DMS53 treated with DMSO at 0.1 percent for 48 hours (cell line): Measurements from ENCODE around the gene CCDC12.
A peak's percentile ranks its signal among the peaks of the same experiment; 100 is the strongest.
"Not testable (repeated sequence)": the region's sequence is repeated elsewhere in the genome, so short reads cannot be mapped to it uniquely, and the experiment has no call there.

Source experiments
- DNase-seq: peaks from one replicate; lab custom pipeline; 2025; ENCODE audit not compliant: unreplicated experiment; lab: John Stamatoyannopoulos, UW

Gene CCDC12

DNA sequence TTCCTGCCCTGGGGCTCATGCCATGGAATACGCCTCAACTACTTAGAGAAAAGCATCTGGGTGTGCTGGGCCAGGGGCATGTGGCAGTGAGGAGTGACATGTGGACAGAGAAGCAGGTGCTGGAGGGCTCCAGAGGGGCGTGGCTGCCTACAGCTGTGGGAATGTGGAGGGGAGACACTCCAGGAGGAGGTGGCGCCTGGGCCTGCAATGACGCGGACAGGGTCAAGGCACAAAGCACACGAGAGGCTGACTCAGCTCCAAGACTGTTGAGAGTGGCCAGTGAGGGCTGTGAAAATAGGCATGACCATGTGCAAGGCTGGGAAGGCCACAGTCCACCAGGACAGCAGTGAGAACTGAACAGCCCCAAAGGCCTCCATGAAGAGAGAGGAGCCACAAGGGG lies 50.5 kb downstream of the CCDC12 start:
- no peak for DNase-seq

DNA sequence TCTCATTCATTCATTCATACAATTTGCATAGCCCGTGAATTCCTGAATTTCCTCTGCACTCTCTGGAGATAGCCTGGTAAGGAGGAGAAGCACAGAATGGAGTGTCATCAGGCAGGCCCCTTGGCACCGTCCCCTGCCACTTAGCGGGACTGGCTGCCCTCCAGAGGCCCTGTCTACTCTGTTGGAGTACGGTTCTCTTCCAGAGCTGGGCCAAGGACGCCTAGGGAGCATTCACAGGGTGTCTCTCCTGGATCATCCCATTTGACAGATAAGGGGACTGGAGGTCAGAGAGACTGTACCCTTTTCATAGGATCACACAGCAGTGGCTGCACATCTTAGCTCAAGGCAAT lies 51.0 kb downstream of the CCDC12 start:
- DNase-seq = no peak

- DNase-seq = no peak
Observed at GRCh38 chr3:46924921-46925584, 51.5 kb downstream of the CCDC12 start.

- no peak for DNase-seq
Observed at GRCh38 chr3:46923559-46924350, 52.8 kb downstream of the CCDC12 start.

- no peak for DNase-seq
Observed at GRCh38 chr3:46922871-46923558, 53.5 kb downstream of the CCDC12 start.

GRCh38 chr3:46922426-46922825 lies 54.1 kb downstream of the CCDC12 start:
- DNase-seq = no peak

DNA sequence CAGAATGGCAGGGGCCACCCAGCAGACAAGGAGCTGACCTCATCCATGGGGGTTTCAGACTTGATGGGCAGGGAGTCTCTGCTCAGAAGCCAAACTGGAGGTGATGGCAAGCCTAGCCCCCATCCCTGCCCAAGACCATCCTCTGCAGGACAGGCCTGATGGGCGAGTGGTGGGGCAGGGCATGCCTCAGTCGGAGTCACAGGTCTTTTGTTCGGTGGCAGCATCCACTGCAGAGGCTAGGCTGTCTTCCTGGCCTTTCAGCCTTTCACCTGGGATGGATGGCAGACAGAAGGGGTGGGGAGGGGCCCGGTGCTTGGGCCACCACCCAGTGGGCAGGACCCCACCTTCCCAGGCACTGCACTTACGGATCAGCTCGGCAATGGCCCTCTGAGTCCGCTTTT lies 54.7 kb downstream of the CCDC12 start:
- no peak for DNase-seq

GRCh38 chr3:46921041-46921440 lies 55.5 kb downstream of the CCDC12 start:
- no peak for DNase-seq

DNA sequence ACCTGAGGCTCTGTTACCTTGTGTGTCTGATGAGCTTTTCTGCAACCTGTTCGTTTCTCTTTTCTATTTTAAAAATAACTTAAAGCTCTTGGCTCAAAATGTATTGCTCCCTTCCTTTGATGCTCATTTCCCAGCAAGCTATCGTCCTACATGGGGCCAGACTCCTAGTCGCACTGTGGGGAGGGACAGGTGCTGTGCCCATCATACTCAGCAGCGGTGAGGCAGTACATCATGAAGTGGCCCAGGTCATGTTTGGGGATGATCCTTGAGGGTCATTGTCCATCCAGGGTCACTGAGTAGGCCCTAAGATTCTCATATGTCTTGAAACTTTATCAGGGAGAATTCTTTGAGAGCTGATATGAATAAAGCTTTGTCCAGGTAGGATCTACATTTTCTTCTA lies 57.9 kb downstream of the CCDC12 start:
- DNase-seq = no peak

DNA sequence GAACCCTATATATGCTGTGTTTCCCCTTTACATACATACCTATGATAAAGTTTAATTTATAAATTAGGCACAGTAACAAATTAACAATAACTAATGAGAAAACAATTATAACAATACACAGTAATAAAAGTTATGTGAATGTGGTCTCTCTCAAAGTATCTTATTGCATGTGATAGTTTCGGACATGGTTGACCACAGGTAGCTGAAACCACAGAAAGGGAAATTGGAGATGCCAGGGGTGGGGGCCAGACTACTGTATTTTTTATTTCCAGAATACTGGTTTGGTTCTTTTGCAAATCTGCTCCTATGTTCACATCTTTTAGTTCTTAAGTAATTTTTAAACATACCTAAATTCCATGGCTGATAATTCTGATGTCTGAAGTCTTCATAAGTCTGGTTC lies 58.3 kb downstream of the CCDC12 start:
- DNase-seq = no peak

- no peak for DNase-seq
Observed at GRCh38 chr3:46917257-46917656, 59.3 kb downstream of the CCDC12 start.

DNA sequence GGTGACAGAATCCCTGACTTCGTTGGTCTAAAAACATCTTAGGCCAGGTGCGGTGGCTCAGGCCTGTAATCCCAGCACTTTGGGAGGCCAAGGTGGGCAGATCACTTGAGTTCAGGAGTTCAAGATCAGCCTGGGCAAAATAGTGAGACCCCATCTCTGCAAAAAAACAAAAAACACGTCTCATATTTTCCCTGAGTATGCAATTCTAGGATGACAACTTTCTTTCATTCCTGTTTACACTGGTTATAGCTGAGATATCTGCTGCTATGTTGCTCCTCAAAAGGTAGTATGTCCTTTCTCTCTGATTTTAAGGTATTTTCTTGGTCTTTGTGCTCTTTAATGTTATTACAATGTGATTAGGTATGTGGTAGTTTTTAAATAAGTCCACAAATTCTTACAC lies 59.7 kb downstream of the CCDC12 start:
- DNase-seq = no peak

DNA sequence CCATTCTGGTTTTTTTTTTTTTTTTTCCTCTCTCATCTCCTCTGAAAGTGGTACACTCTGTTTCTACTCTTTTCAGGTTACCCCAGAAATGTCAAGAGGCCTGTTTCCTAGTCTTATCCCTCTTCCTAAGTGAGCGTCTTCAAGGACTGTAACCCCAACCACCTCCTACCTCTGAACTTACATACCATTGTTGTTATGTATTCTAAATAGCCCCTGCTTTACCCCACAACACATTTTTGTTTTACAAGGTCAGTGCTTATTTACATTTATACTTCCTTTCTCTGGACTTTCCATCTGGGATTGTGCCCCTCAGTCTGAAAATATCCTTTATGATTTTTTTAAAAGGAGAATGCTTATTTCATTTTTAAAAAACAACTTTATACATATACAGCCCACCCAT lies 60.3 kb downstream of the CCDC12 start:
- no peak for DNase-seq

GRCh38 chr3:46915297-46915822 lies 61.2 kb downstream of the CCDC12 start:
- no peak for DNase-seq

GRCh38 chr3:46914849-46915248 lies 61.7 kb downstream of the CCDC12 start:
- DNase-seq = no peak

DNA sequence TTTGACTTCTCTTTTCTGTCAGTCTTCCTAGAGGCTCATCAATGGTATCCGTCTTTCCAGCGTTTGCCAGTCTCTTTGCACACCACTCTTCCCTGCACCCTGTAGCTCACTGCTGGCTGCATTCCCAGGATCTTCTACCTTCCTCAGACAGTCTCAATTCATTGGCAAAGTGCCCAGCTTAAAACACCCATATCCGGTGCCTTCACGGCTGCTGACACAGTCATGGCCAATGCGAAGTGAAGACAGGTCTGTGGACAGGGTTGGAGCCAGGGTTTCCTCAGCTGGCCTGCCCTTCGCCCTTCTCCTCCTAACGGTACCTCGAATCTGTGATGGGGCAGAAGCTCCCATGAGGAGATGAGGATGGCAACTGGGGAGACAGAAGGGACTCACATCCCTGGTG lies 62.9 kb downstream of the CCDC12 start:
- DNase-seq = peak; percentile 31

GRCh38 chr3:46912986-46913385 lies 63.6 kb downstream of the CCDC12 start:
- no peak for DNase-seq

GRCh38 chr3:46910914-46911313 lies 65.6 kb downstream of the CCDC12 start:
- DNase-seq = not testable (repeated sequence)

GRCh38 chr3:46910166-46910760 lies 66.3 kb downstream of the CCDC12 start:
- no peak for DNase-seq

- DNase-seq = peak; percentile 45
Observed at GRCh38 chr3:46909535-46910161, 66.9 kb downstream of the CCDC12 start.

DNA sequence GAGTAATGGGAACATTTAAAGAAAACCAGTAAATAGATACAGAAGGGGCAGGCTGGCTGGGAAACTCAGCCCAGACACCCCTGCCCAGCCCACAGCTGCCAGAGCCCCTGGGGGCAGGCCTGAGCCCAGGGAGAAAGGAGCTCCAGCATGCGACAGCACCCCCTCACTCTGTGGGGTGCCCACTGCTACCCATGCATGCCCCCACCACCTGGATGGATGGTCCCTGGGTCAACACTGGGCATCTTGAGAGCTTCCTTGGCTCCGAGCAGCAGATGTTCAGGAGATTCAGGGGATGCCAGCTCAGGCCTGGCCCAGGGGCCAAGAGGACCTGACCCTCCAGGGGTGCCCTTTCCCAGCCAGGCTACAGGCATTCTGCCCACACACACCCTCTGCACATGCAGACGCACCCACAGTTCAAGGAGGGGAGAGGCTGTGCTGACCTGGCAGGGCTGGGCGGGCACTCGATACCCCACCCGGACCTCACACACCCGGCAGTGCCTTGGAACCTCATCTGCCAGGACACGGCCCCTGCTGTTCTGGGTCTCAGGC lies 67.5 kb downstream of the CCDC12 start:
- DNase-seq = no peak
